MCF 10A (cell line): ENCODE measurements around the gene CDKN1A. TPM values are rescaled to one million over a fixed set of nuclear protein-coding genes. Genes with fewer than 3 reads are reported as not detected.
"Not testable (repeated sequence)": the region's sequence is repeated elsewhere in the genome, so short reads cannot be mapped to it uniquely, and the experiment has no call there.

Experiments
- BruUV-seq: library from RNA; stranded (reverse); fragments of 400-500 nt; replicated peaks from 2 replicates; lab custom pipeline; 2021; lab: Mats Ljungman, UMichigan
- CTCF ChIA-PET: fragments of 300-600 bp; sonication (Branson Sonifier 250); formaldehyde crosslinking; extraction: SDS; loops from one replicate; lab custom pipeline; 2021; ENCODE audit warnings: antibody characterized with exemption, inconsistent platforms; lab: Yijun Ruan, JAX
- POLR2A ChIA-PET: fragments of 300-600, 350-650 bp; sonication (Branson Sonifier 250); formaldehyde crosslinking; extraction: SDS; loops from one replicate; lab custom pipeline; 2020; ENCODE audit warnings: antibody characterized with exemption, inconsistent platforms; lab: Yijun Ruan, JAX
- DNase-seq: peaks from one replicate; pipeline ENCODE4 v3.0.0-alpha.2; 2018; ENCODE audit not compliant: unreplicated experiment
- H3K27ac Mint-ChIP-seq: one replicate; pipeline ENCODE4 v1.8.0; 2022; ENCODE audit warnings: mild to moderate bottlenecking, low read depth, mixed read lengths; ENCODE audit not compliant: unreplicated experiment
- H3K27me3 Mint-ChIP-seq: one replicate; pipeline ENCODE4 v1.8.0; 2022; ENCODE audit warnings: mixed read lengths; ENCODE audit not compliant: insufficient read depth, unreplicated experiment
- H3K36me3 Mint-ChIP-seq: one replicate; pipeline ENCODE4 v1.8.0; 2022; ENCODE audit warnings: mild to moderate bottlenecking, moderate library complexity, mixed read lengths; ENCODE audit not compliant: insufficient read depth, unreplicated experiment
- H3K4me1 Mint-ChIP-seq: one replicate; pipeline ENCODE4 v1.8.0; 2022; ENCODE audit warnings: mixed read lengths; ENCODE audit not compliant: insufficient read depth, unreplicated experiment
- H3K4me3 Mint-ChIP-seq: one replicate; pipeline ENCODE4 v1.8.0; 2022; ENCODE audit warnings: mild to moderate bottlenecking, moderate library complexity, mixed read lengths; ENCODE audit not compliant: unreplicated experiment
- H3K9me3 Mint-ChIP-seq: one replicate; pipeline ENCODE4 v1.8.0; 2022; ENCODE audit warnings: mixed read lengths; ENCODE audit not compliant: unreplicated experiment
- intact Hi-C: fragments of 100-400 bp; cut with micrococcal nuclease; formaldehyde crosslinking; loops from 2 replicates; pipeline ENCODE4 v1.14.1; 2022
- total RNA-seq: library from RNA; stranded (reverse); gene quantifications from 2 replicates; pipeline ENCODE4 v1.2.3, GENCODE V29; 2022
- TF ChIP-seq, protein P1 (sequence below): fragments of 200-600 bp; IDR thresholded peaks from one replicate; pipeline ENCODE4 v1.8.0; 2022; ENCODE audit warnings: antibody characterized with exemption, mild to moderate bottlenecking; ENCODE audit not compliant: unreplicated experiment

The CDKN1A gene
- total RNA-seq, 1 experiment from 2014 or later = 407 TPM

DNA sequence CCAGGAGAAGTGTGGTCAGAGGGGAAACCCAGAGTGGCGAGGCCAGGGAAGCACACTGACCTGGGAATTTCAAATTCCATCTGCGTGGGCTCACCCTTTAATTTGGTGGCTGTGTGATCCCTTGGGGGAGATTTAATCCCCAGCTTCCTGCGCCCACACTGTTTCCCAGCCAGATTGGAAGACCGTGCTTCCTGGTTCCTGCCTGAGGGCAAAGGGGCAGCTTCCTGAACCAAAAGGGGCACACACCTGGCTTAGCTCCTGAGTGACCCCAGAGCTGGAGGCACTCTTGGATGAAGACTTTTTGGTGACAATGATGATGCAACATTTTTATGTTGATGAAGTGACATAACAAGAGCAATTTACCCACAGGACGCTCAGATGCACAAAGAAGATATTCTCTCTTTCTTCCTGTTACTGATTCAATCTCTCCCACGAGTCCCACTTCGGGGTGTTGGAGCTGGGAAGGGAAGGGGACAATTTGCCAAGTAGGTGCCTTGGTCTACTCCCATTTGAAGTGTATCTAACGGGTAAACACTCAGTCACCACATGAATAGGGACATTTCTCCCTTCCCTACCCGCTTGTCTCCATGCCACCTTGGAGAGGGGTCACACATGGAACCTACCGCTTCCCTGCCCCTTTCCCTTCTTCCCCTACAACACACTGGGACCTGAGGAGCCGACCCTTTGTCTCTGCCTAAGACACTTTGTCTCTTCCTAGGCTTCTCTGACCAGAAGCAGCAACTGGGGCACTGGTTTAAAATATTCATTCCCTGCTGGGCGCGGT is 28.6 kb upstream of the CDKN1A start:
- intact Hi-C loops = no loop called here
- TF ChIP-seq, protein P1, sequence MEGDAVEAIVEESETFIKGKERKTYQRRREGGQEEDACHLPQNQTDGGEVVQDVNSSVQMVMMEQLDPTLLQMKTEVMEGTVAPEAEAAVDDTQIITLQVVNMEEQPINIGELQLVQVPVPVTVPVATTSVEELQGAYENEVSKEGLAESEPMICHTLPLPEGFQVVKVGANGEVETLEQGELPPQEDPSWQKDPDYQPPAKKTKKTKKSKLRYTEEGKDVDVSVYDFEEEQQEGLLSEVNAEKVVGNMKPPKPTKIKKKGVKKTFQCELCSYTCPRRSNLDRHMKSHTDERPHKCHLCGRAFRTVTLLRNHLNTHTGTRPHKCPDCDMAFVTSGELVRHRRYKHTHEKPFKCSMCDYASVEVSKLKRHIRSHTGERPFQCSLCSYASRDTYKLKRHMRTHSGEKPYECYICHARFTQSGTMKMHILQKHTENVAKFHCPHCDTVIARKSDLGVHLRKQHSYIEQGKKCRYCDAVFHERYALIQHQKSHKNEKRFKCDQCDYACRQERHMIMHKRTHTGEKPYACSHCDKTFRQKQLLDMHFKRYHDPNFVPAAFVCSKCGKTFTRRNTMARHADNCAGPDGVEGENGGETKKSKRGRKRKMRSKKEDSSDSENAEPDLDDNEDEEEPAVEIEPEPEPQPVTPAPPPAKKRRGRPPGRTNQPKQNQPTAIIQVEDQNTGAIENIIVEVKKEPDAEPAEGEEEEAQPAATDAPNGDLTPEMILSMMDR = no peak
- ChIA-PET CTCF (no interaction called here), POLR2A (interaction anchor here (1.4 kb wide), 1 partner anchor 29 kb away, joined by 4 read pairs; the partner anchor contains the start of gene CDKN1A)
- Mint-ChIP-seq H3K9me3 (no peaks in the 10 kb centered on the region), H3K27ac (no peak overlapping the region), H3K4me3 (no peak overlapping the region), H3K27me3 (peaks cover 3% of the 10 kb centered on the region), H3K4me1 (peaks cover 4% of the 10 kb centered on the region), H3K36me3 (no peaks in the 10 kb centered on the region)
- BruUV-seq = no TSS peak
- DNase-seq = no peak

DNA sequence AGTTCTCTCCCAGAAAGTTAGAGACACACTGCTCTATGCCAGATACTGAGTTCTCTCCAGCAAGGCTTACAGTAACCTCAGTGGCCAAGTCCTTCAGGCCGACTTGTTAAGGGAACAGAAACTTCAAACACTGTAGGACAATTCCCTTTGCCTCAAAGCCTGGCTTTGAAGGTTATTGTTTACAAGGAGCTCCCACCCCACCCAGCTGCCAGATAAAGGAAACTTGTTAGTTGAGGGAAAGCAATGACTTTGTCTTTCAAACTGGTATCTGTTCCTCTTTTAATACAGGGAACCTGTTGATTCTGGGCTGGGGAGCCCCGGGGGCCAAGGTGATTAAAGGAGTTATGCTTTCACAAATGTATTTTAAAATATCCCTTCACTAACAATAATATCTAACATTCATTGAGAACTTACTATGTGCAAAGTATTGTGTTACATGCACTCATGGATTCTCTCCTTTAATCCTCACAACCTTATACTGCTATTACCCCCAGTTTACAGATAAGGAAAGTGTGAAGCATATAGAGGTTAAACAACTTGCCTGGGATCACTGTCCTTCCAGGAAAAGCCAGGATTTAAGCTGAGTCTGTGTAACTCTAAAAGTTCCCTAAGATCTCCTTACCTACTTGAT is 27.6 kb upstream of the CDKN1A start:
- intact Hi-C loops = no loop called here

DNA sequence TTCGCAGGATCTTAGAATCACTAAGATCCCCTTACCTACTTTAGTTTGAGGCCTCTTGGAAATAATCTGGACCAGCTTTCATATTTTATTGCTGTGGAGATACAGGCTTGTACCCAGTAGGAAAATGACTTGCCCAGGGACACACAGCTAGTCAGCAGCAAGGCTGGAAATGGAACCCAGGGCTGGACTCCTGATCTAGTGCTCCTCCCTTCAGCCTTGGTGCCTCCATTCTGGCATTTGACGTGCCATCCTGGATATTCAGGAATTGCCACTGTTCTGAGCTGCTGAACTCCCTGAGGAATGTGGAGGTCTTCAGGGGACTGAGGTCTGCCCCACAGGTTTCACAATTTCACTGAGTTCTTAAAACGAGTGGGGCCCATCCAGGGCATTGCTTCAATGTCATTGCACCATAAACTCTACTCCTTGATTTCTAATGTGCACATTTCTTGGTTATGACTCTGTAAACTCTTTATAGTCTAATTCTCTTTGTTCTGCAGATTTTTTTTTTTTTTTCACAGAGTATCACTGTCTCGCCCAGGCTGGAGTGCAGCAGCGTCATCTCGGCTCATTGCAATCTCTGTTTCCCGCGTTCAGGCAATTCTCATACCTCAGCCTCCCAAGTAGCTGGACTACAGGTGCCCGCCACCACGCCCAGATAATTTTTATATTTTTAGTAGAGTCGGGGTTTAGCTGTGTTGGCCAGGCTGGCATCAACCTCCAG is 26.7 kb upstream of the CDKN1A start:
- Mint-ChIP-seq H3K27me3 (peaks cover 12% of the 10 kb centered on the region), H3K9me3 (no peaks in the 10 kb centered on the region), H3K4me3 (no peak overlapping the region), H3K4me1 (no peaks in the 10 kb centered on the region), H3K36me3 (no peaks in the 10 kb centered on the region), H3K27ac (no peak overlapping the region)
- CTCF ChIA-PET = interaction anchor here (0.5 to 1.4 kb wide), 7 partner anchors 8 to 177 kb away, joined by 3 to 5 read pairs (median 3); no protein-coding TSS in a partner anchor
- DNase-seq = no peak
- BruUV-seq = no TSS peak
- POLR2A ChIA-PET = interaction anchor here (0.6 to 1.9 kb wide), 5 partner anchors 11 to 35 kb away, joined by 3 to 8 read pairs (median 5); partner anchors contain the start of gene CDKN1A
- intact Hi-C loops = no loop called here
- TF ChIP-seq, protein P1 = no peak

More for the DNA sequence above, 27.6 kb upstream of the CDKN1A start:
- no peak for DNase-seq
- ChIA-PET CTCF (interaction anchor here (0.7 to 1.4 kb wide), 4 partner anchors 9 to 108 kb away, joined by 3 to 5 read pairs (median 3); no protein-coding TSS in a partner anchor), POLR2A (interaction anchor here (1.5 to 1.9 kb wide), 3 partner anchors 12 to 27 kb away, joined by 5 to 8 read pairs (median 6); partner anchors contain the start of gene CDKN1A)
- Mint-ChIP-seq H3K4me3 (no peak overlapping the region), H3K27me3 (peaks cover 12% of the 10 kb centered on the region), H3K9me3 (no peaks in the 10 kb centered on the region), H3K36me3 (no peaks in the 10 kb centered on the region), H3K27ac (no peak overlapping the region), H3K4me1 (no peaks in the 10 kb centered on the region)
- BruUV-seq = no TSS peak
- TF ChIP-seq, protein P1 = no peak

DNA sequence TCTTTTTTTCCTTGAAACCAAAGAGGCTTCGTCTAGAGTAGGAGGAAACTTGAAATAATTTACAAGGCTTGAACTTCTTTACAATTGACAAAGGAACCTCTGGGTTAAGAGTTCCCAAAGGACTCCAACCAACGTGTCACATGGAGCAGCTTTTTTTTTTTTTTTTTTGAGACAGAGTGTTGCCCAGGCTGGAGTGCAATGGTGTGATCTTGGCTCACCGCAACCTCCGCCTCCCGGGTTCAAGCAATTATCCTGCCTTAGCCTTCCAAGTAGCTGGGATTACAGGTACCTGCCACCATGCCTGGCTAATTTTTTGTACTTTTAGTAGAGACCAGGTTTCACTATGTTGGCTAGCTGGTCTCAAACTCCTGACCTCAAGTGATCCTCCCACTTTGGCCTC is 24.0 kb upstream of the CDKN1A start:
- ChIA-PET CTCF (interaction anchor here (1.0 to 1.3 kb wide), 2 partner anchors 9 to 17 kb away, joined by 4 to 6 read pairs; no protein-coding TSS in a partner anchor), POLR2A (interaction anchor here (0.6 to 1.4 kb wide), 4 partner anchors 11 to 227 kb away, joined by 3 to 5 read pairs (median 4); partner anchors contain the start of gene CDKN1A)
- intact Hi-C loops, H3K27ac Mint-ChIP-seq, H3K9me3 Mint-ChIP-seq, BruUV-seq, H3K4me3 Mint-ChIP-seq, DNase-seq, H3K36me3 Mint-ChIP-seq, H3K4me1 Mint-ChIP-seq: not testable (repeated sequence)
- peaks cover 12% of the 10 kb centered on the region for H3K27me3 Mint-ChIP-seq
